Measurements from ENCODE around the gene MINDY4.

The MINDY4 gene

GRCh38 chr7:30913821-30914515, 142.8 kb downstream of the MINDY4 start:
- Histone ChIP-seq H3K4me1 (ENCODE audit: control insufficient read depth, insufficient read depth, low read length) (no peaks in the 10 kb centered on the region), H3K9me3 (ENCODE audit: control insufficient read depth, insufficient read depth, low read length) (no peaks in the 10 kb centered on the region), H3K4me3 (ENCODE audit: low read depth, low read length) (no peak overlapping the region), H3K27me3 (ENCODE audit: control insufficient read depth, insufficient read depth, low read length) (no peaks in the 10 kb centered on the region), H3K36me3 (ENCODE audit: control insufficient read depth, insufficient read depth, low read length) (no peaks in the 10 kb centered on the region), H3K9ac (ENCODE audit: low read depth, low read length) (no peak overlapping the region)

DNA sequence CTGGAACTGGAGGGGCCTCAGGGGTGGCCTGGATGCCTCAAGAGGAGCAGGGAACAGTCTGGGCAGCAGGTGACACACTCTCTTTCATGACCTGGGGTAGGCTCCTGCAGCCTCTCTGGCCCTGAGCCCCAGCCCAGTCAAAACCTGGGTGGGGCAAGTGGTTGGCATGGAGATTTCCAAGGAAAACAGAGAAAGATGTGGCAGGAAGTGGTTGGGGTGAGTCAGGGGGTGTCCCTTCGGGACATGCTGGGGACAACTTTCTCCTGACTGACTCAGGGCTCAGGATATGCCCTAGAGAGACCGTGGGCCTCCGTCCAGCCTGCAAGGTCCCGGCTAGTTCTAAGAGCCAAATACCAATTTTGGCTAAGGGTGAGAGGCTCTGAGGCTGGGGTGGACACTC, 143.4 kb downstream of the MINDY4 start:
- H3K36me3 ChIP-seq (ENCODE audit: control insufficient read depth, insufficient read depth, low read length) = no peaks in the 10 kb centered on the region
- no peaks in the 10 kb centered on the region for H3K27me3 ChIP-seq (ENCODE audit: control insufficient read depth, insufficient read depth, low read length)
- H3K9me3 ChIP-seq (ENCODE audit: control insufficient read depth, insufficient read depth, low read length) = no peaks in the 10 kb centered on the region
- no peaks in the 10 kb centered on the region for H3K4me1 ChIP-seq (ENCODE audit: control insufficient read depth, insufficient read depth, low read length)
- no peak overlapping the region for H3K4me3 ChIP-seq (ENCODE audit: low read depth, low read length)
- no peak overlapping the region for H3K9ac ChIP-seq (ENCODE audit: low read depth, low read length)

DNA sequence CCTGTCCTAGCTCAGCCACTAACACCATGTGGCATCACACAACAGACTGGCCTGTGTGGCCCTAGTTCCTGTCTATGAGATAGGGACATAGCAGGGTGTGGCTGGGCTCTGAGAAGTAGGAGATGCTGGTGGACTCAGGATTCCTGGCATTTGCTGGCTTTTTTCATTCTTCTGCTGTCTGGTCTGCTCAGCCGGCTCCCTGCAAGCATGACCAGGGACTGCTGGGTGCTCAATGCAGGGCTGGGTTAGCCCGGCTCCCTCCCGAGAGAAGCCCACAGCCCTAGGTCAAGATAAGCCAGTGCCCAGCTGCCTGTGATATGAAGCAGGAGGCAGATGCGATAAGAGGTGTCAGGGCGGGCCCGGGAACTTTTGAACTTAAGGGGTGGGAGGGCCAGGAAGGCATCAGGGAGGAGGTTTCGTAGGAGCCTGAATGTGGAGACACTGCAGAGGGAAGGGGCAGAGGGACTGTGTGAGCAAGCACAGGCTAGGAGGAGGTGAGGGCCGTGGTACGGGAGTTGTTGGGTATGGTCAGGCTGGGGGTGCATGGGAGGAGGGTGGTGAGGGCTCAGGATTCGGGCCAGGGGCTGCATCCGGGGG, 143.9 kb downstream of the MINDY4 start:
- no peaks in the 10 kb centered on the region for H3K27me3 ChIP-seq (ENCODE audit: control insufficient read depth, insufficient read depth, low read length)
- H3K4me1 ChIP-seq (ENCODE audit: control insufficient read depth, insufficient read depth, low read length) = no peaks in the 10 kb centered on the region
- no peaks in the 10 kb centered on the region for H3K36me3 ChIP-seq (ENCODE audit: control insufficient read depth, insufficient read depth, low read length)
- no peak overlapping the region for H3K4me3 ChIP-seq (ENCODE audit: low read depth, low read length)
- no peak overlapping the region for H3K9ac ChIP-seq (ENCODE audit: low read depth, low read length)
- H3K9me3 ChIP-seq (ENCODE audit: control insufficient read depth, insufficient read depth, low read length) = no peaks in the 10 kb centered on the region

DNA sequence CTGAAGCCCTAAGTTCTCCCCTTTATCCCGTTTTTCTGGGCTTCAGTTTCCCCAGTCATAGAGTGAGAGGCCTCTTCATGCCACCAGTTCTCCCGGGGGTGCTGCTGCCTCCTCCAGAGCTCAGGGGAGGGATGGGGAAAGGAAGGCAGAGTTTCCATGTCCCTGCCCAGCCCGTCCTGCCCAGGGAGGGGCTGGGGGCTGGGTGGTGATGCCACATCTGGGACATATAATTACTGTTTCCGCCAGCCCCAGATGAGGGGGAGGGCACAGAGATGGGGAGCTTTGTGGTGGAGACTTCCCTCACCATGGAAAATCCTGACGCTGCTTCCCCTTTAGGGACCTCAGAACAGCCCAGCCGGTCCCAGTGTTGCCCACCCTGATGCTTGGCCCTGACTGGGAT, 144.5 kb downstream of the MINDY4 start:
- Histone ChIP-seq H3K4me1 (ENCODE audit: control insufficient read depth, insufficient read depth, low read length) (no peaks in the 10 kb centered on the region), H3K4me3 (ENCODE audit: low read depth, low read length) (no peak overlapping the region), H3K9ac (ENCODE audit: low read depth, low read length) (no peak overlapping the region), H3K9me3 (ENCODE audit: control insufficient read depth, insufficient read depth, low read length) (no peaks in the 10 kb centered on the region), H3K27me3 (ENCODE audit: control insufficient read depth, insufficient read depth, low read length) (no peaks in the 10 kb centered on the region), H3K36me3 (ENCODE audit: control insufficient read depth, insufficient read depth, low read length) (no peaks in the 10 kb centered on the region)

DNA sequence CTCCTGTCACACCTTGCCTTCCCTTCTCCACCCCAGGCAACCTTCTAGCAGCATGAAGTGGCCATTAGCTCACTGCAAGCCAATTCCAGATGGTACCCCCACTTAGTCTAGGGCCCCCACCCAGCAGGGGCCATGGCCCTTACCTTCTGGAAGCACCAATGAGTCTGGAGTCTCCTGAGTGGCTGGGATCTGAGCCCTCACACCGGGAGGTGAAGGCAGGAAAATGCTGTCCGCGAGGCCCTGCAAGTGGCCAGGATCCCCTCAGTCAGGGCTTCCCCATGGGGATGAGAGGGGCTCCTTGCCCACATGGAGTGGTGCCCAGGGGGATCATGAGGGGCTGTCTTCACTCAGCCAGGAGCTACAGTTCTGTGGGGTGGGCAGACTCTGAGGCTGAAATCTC, 145.0 kb downstream of the MINDY4 start:
- H3K4me1 ChIP-seq (ENCODE audit: control insufficient read depth, insufficient read depth, low read length) = no peaks in the 10 kb centered on the region

GRCh38 chr7:30916767-30917166, 145.6 kb downstream of the MINDY4 start:
- H3K9me3 ChIP-seq (ENCODE audit: control insufficient read depth, insufficient read depth, low read length) = no peaks in the 10 kb centered on the region
- H3K4me3 ChIP-seq (ENCODE audit: low read depth, low read length) = no peak overlapping the region
- H3K4me1 ChIP-seq (ENCODE audit: control insufficient read depth, insufficient read depth, low read length) = no peaks in the 10 kb centered on the region
- no peak overlapping the region for H3K9ac ChIP-seq (ENCODE audit: low read depth, low read length)
- H3K36me3 ChIP-seq (ENCODE audit: control insufficient read depth, insufficient read depth, low read length) = no peaks in the 10 kb centered on the region
- H3K27me3 ChIP-seq (ENCODE audit: control insufficient read depth, insufficient read depth, low read length) = no peaks in the 10 kb centered on the region

More for the DNA sequence above, 145.0 kb downstream of the MINDY4 start:
- H3K4me3 ChIP-seq (ENCODE audit: low read depth, low read length) = no peak overlapping the region
- no peaks in the 10 kb centered on the region for H3K36me3 ChIP-seq (ENCODE audit: control insufficient read depth, insufficient read depth, low read length)
- H3K27me3 ChIP-seq (ENCODE audit: control insufficient read depth, insufficient read depth, low read length) = no peaks in the 10 kb centered on the region
- H3K9me3 ChIP-seq (ENCODE audit: control insufficient read depth, insufficient read depth, low read length) = no peaks in the 10 kb centered on the region
- no peak overlapping the region for H3K9ac ChIP-seq (ENCODE audit: low read depth, low read length)

GRCh38 chr7:30917216-30917893, 146.1 kb downstream of the MINDY4 start:
- Histone ChIP-seq H3K4me1 (ENCODE audit: control insufficient read depth, insufficient read depth, low read length) (no peaks in the 10 kb centered on the region), H3K4me3 (ENCODE audit: low read depth, low read length) (no peak overlapping the region), H3K36me3 (ENCODE audit: control insufficient read depth, insufficient read depth, low read length) (no peaks in the 10 kb centered on the region), H3K9ac (ENCODE audit: low read depth, low read length) (no peak overlapping the region), H3K9me3 (ENCODE audit: control insufficient read depth, insufficient read depth, low read length) (no peaks in the 10 kb centered on the region), H3K27me3 (ENCODE audit: control insufficient read depth, insufficient read depth, low read length) (no peaks in the 10 kb centered on the region)

DNA sequence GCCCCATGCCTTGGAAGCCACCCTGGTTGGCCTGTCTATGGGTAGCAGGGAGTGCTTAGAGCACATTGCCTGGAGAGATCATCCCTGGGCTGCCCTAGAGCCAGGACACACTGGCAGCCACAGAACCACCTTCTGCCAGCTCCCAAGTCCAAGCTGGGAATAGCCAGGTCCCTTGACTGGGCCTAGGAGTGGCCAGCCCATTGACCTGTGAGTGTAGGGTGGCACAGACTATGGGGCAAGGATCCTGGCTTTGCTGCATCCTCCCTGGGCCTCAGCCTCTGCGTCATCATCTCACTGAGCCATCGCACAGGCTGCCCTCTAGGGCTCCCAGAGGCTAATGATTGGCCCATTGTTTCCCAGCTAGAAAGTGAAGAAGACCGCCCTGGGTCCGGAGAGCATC, 147.5 kb downstream of the MINDY4 start:
- H3K36me3 ChIP-seq (ENCODE audit: control insufficient read depth, insufficient read depth, low read length) = no peaks in the 10 kb centered on the region
- no peaks in the 10 kb centered on the region for H3K9me3 ChIP-seq (ENCODE audit: control insufficient read depth, insufficient read depth, low read length)
- H3K4me1 ChIP-seq (ENCODE audit: control insufficient read depth, insufficient read depth, low read length) = no peaks in the 10 kb centered on the region
- no peak overlapping the region for H3K9ac ChIP-seq (ENCODE audit: low read depth, low read length)
- H3K27me3 ChIP-seq (ENCODE audit: control insufficient read depth, insufficient read depth, low read length) = no peaks in the 10 kb centered on the region
- no peak overlapping the region for H3K4me3 ChIP-seq (ENCODE audit: low read depth, low read length)

- no peak overlapping the region for H3K4me3 ChIP-seq (ENCODE audit: low read depth, low read length)
- H3K9ac ChIP-seq (ENCODE audit: low read depth, low read length) = no peak overlapping the region
- no peaks in the 10 kb centered on the region for H3K36me3 ChIP-seq (ENCODE audit: control insufficient read depth, insufficient read depth, low read length)
- H3K27me3 ChIP-seq (ENCODE audit: control insufficient read depth, insufficient read depth, low read length) = no peaks in the 10 kb centered on the region
- H3K4me1 ChIP-seq (ENCODE audit: control insufficient read depth, insufficient read depth, low read length) = no peaks in the 10 kb centered on the region
- H3K9me3 ChIP-seq (ENCODE audit: control insufficient read depth, insufficient read depth, low read length) = no peaks in the 10 kb centered on the region
Measured at GRCh38 chr7:30920021-30920583, 148.9 kb downstream of the MINDY4 start.

DNA sequence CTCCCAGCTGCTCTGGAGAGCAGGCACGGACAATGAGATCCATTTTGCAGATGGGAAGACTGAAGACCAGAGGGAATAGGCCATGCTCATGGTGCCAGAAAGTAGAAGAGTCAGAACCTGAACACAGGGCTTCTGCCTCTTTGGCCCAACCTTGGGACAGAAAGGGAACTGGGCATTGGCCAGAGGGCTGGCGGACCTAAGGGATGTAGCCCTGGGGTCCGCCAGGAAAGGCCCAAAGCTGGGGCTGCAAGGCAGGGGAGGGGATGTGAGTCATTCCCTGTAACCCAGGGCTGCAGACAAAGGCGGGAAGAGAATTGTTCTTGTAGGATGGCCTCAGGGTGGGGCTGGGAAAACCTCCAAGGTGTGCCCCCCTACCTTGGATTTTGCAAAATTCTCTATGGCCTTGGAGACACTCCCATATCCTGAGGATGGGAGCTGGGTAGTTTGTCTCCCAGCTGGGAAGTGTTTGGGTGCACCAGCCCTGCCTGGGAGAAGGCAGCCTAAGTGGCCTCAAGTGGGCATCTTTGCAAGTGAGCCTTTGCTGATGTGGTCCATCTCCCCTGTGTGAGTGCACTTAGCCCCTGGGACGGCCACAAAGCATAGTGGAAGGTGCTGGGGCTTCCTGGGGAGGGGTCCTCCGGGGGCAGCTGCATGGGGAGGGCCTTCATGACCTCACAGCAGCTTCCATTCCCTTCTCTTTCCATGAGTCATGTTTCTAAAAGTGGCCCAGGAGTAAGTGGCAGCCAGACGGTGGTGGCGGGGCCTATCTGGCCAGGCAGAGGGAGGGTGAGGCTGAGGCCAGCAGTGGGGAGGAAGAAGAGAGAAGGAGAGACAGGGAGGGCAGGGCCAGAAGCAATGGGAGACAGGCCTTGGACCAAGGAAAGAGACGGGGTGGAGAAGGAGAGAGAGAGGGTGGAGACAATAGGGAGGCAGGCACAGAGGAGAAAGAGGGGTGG, 149.6 kb downstream of the MINDY4 start:
- no peak overlapping the region for H3K4me3 ChIP-seq (ENCODE audit: low read depth, low read length)

More for the DNA sequence above, 149.6 kb downstream of the MINDY4 start:
- Histone ChIP-seq H3K9ac (ENCODE audit: low read depth, low read length) (no peak overlapping the region), H3K27me3 (ENCODE audit: control insufficient read depth, insufficient read depth, low read length) (no peaks in the 10 kb centered on the region), H3K36me3 (ENCODE audit: control insufficient read depth, insufficient read depth, low read length) (no peaks in the 10 kb centered on the region), H3K9me3 (ENCODE audit: control insufficient read depth, insufficient read depth, low read length) (no peaks in the 10 kb centered on the region), H3K4me1 (ENCODE audit: control insufficient read depth, insufficient read depth, low read length) (no peaks in the 10 kb centered on the region)

All from iPS-15b (cell line).